ENCODE data around the gene EMID1. TPM values are rescaled to one million over a fixed set of nuclear protein-coding genes. Genes with fewer than 3 reads are reported as not detected.
"Not testable (repeated sequence)": the region's sequence is repeated elsewhere in the genome, so short reads cannot be mapped to it uniquely, and the experiment has no call there.

Gene EMID1
- total RNA-seq, 1 donor from 2014 or later = not detected

DNA sequence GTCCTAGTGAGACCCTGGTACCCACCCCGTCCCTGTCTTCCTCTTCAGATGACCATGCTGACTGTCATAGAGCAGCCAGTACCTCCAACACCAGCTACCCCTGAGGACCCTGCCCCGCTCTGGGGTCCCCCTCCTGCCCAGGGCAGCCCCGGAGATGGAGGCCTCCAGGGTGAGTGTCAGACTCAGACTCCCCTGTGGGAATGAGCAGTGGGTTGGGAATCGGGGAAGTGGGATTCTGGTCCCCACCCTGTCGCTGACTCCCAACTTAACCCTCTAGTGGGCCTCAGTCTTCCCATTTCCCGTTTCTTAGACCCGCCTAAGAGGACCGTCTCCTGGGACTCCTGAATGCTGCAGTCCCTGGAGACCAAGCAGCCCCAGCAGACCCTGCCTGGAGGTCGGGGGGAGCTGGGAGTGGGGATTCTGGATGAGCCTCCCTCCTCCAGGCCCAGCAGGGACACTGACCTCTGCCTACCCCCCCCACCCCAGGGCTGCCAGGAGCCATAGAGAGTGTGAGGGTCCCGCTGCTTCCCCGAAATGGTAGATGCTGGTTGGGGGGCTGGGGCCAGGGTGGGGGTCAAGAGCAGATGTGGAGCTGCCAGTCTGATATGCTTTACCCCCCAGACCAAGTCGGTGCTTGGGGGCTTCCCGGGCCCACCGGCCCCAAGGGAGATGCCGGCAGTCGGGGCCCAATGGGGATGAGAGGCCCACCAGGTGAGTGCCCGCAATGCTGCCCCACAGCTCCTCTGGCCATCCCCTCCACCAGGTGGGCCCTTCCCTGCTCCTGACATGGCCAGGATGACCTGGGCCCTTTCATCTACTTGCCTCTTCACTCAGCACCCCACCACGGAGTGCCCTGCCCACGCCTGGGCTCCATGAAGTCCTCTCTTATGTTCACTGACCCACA lies 25.5 kb downstream of the EMID1 start:
- DNase-seq (ENCODE audit: low read depth, low spot score) = no peak

- no peak for DNase-seq (ENCODE audit: low read depth, low spot score)
These were observed 26.6 kb downstream of the EMID1 start for GRCh38 chr22:29231971-29232959.

DNA sequence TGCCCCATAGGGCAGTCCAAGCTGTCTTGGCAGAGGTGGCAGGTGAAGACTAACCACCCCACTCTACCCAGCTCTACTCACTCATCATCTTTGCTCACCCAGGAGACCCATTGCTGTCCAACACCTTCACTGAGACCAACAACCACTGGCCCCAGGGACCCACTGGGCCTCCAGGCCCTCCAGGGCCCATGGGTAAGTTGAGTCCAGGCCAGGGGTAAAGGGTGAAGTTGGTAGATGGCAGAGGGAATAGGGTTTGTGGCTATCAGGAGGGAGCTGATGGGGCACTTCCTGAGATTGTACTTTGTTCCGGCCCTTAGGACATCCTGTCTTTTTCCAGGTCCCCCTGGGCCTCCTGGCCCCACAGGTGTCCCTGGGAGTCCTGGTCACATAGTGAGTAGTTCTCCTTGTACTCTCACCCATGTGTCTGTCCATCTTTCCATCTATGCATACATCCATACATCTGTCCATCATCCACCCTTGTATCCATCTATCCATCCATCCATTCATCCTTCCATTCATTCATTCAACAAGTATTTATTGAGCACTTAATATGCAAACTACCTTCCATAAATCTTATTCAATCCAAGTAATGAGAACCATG lies 27.7 kb downstream of the EMID1 start:
- DNase-seq (ENCODE audit: low read depth, low spot score) = no peak

DNA sequence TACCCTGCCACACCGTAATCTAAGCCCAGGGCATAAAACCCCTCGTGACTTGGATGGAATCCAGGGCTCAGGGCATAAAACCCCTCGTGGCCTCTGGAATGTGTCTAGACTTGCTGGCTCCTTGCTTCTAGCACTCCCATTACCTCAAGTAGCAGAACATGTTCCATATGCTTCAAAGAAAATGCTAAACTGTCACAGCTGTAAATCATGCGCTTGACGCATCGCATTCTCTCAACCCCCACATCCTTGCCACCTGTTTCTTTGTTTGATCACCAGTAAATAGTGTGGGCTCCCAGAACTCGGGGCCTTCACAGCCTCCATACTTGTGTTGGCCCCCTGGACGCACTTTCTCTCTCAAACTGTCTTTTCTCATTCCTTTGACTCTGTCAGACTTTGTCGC lies 34.8 kb downstream of the EMID1 start:
- DNase-seq (ENCODE audit: low read depth, low spot score) = not testable (repeated sequence)

GRCh38 chr22:29243874-29244446 lies 38.3 kb downstream of the EMID1 start:
- DNase-seq (ENCODE audit: low read depth, low spot score) = no peak

DNA sequence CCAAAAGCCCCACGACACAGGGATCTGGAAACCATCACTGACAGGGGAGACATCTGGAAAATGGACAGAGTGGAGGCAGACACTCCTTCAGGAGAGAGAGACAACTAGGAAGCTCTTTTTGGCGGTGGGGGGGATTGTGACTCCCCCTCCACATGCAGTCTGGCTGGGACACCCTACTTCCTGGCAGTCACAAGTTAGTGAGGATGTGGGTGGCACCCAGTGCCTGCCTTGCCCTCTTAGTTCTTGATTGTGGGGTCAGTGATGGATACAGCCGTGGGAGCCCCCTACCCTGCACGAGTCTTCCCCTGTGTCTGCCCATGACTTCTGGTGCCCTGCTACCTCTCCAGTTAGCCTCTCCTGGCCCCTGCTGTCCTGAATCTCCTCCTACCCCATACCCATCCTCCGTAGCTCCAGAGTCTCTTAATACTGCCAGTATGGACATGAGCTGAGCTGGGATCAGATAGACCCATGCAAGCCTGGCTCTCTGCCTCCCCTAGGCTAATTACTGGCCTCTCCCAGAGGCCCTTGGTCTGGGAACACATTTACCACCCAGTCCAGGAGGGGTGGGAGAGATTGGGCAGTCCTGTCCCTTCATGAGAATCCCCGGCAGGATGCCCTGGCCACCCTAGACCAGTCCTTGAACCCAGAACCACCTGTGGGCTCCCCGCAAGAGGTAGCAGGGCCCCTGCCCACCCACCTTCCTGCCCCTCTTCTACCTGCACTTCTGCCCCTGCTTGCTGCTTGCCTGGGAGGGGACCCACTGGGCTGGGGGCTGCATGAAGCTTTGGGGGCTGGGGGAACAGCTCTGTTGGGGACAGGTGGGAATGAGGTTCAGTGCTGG lies 39.3 kb downstream of the EMID1 start:
- no peak for DNase-seq (ENCODE audit: low read depth, low spot score)

GRCh38 chr22:29245626-29246385 lies 40.1 kb downstream of the EMID1 start:
- DNase-seq (ENCODE audit: low read depth, low spot score) = peak; percentile 11

GRCh38 chr22:29247891-29248290 lies 42.2 kb downstream of the EMID1 start:
- DNase-seq (ENCODE audit: low read depth, low spot score) = not testable (repeated sequence)

GRCh38 chr22:29251265-29251664 lies 45.6 kb downstream of the EMID1 start:
- DNase-seq (ENCODE audit: low read depth, low spot score) = no peak

DNA sequence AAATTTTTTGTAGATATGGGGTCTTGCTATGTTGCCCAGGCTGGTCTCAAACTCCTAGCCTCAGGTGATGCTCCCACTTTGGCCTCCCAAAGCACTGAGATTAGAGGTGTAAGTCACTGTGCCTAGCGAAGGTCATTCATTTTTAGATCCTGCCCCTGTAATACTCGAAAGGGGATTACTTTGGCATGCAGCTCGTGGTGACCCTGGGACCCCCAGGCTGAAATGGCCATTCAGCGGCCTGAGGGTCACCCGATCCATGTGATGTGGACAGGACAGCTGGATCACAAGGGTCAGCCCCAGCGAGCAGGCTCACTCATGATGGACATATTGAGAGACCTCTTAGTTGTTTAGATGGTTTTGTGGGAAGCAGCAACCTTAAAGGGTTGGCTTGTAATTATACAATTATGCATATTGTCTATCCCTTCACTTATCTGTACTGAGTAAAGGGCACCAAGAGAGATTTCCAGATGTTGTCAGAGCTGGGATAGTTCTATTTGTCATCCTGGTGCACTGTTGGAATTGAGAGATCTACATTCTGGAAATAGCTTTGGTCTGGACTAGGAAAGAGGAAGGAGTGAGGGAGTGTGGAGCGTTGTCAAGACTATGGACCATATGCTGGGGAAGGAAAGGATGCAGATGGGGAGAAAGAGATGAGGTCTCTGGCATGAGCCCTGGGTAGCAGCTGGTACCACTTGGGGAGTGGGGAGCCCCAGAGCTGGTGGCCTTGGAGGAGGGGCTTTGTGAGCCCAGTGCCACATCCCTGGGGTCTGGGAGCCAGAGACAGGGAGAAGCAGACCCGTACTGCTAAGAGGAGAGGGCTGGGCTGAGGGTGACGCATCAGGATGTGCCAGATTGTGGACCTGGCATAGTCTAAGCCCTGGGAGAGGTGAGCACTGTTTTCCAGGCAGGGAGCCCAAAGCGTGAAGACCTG lies 46.5 kb downstream of the EMID1 start:
- DNase-seq (ENCODE audit: low read depth, low spot score) = no peak

DNA sequence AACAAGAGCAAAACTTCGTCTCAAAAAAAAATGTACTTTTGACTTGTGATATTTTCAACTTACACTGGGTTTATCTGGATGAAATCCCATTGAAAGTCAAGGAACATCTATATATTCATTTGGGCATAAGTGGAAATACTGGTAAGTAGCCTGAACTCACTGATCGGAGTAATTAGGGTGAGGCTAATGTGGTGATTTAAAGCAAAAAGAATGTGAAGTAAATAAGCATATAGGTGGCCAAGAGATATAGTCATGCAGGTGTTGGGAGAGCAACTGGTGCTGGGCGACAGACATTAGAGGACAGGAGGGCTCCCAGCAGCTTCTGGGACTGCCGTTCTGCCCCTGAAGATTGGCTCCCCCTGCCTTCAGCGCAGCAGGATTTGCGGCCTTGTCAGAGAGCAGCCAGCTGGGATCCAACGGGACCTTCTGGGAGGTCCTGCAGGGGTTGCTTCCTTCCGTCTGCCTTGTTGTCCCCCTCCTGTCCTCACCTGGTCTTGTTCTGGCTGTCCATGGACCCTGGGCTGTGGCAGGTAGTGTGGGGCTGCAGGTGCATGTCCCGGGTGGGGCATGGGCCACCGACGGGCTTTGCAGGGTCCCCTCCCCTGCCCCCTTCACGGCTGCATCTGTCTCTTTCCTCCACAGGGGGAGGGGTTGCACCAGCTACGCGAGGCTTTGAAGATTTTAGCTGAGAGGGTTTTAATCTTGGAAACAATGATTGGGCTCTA lies 48.0 kb downstream of the EMID1 start:
- DNase-seq (ENCODE audit: low read depth, low spot score) = no peak

- no peak for DNase-seq (ENCODE audit: low read depth, low spot score)
These were observed 48.6 kb downstream of the EMID1 start for GRCh38 chr22:29254286-29254660.

DNA sequence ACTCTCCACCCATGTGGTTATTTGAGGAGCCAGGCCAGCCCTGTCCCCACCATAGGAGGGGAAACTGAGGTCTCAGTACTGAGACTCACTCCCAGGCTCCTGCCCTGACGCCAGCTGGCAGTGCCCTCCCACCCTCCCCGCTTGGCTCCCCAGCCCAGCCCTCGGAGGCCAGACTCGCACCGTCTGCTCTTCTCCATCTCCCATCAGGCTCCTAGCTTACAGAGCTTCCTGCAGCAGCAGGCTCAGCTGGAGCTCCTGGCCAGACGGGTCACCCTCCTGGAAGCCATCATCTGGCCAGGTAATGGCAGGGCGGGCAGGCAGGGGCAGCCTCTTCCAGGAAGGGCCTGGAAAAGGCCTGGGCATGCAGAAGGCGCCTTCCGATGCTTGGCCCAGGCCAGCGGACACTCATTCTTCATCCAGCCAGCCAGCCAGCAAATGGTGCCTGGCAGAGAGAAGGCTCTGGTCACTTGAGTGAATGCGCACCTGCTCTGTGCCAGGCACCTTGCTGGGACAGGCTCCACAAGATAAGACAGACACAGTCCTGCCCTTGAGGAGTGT lies 49.4 kb downstream of the EMID1 start:
- no peak for DNase-seq (ENCODE audit: low read depth, low spot score)

DNA sequence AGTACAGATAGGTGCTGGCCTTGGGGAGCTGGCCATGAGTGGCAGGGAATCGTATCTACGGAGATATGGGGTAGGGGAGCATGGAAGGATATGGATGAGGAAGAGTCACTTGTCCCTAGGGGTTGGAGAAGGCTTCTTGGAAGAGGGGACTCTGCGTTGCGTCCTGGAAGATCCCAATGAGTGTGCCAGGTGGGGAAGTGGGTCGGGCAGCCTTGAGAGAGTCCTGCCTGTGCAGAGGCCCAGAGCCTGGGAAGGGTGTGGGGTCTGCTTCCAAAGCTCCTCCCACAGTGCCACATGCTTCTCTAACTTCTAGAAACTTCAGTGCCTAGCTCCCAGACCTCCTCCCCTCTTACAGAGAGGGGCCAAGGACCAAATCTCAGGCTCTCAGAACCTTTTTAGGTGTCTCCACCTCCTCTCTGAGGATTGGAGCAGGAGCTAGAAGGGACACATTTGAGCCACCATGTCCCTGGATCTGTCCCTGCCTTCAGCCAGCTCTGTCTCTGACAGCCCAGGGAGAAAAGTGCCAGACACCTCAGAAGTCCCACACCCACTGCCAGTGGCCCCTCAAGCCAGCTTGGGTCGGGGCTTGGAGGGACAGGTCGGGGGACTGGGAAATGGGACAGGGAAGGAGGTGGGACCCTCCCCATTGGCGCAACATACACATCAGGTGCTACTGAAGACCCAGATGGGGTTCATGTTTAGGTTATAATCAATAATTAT lies 51.1 kb downstream of the EMID1 start:
- no peak for DNase-seq (ENCODE audit: low read depth, low spot score)

DNA sequence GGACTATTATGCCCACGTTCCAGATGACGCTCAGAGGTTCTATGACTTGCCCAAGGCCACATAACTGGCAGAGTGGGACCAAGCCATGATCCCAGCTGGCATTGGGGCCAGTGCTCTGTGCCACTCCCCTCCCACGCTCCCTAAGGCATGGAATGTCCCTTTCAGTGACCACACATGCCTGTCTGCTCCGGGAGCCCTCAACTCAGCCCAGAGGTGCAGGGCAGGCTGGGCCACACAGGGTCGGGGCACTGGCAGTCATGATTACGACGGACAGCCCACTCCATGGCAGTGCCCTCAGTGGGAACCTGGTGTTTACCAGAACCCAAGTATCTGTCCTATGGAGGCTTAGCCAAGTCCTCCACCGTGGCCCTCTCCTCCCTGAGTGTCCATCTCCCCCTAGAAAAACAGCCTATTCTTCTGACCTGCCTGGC lies 52.1 kb downstream of the EMID1 start:
- DNase-seq (ENCODE audit: low read depth, low spot score) = no peak

DNA sequence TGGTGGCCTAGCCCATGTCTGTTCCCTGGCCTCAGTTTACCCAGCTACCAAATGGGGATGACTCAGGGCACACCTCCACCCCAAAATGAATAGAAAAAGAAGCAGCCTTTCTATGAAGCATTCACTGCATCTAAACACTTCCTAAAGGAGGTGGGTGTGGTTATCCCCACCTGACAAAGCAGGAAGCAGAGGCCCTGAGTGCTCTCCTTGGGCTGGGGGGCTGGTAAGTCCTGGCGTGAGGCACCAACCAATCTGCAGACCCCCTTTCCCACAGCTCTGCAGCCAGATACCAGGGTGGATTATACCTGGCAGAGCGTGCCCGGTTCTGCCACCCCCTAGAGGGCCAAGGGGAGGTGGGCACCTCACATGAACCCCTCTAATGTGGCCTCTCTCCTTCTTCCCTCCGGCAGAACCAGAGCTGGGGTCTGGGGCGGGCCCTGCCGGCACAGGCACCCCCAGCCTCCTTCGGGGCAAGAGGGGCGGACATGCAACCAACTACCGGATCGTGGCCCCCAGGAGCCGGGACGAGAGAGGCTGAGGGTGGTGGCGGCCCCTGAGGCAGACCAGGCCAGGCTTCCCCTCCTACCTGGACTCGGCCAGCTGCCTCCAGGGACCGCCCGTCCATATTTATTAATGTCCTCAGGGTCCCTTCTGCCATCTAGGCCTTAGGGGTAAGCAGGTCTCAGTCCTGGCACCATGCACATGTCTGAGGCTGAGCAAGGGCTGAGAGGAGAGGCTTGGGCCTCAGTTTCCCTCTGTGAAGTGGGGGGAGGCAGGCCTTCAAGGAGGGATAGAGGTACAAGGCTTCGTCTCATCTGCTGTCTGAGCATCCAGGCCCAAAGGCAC lies 52.9 kb downstream of the EMID1 start:
- no peak for DNase-seq (ENCODE audit: low read depth, low spot score)

Measured in pulmonary artery endothelial cell (primary cell).